Measurements from ENCODE around the gene SOCS3. TPM values are rescaled to one million over a fixed set of nuclear protein-coding genes. Genes with fewer than 3 reads are reported as not detected.

The SOCS3 gene
- total and polyA plus RNA-seq, 2 experiments from 2014 or later = 13.2 to 32.9 TPM

GRCh38 chr17:78322858-78323455 lies 36.9 kb downstream of the SOCS3 start:
- H3K36me3 Mint-ChIP-seq (ENCODE audit: low read depth) = no peaks in the 10 kb centered on the region
- H3K27me3 Mint-ChIP-seq (ENCODE audit: insufficient read depth, low read depth, poor library complexity) = peaks cover 21% of the 10 kb centered on the region
- Histone ChIP-seq H3K4me2 (no peak overlapping the region), H4K20me1 (replicated peaks; ENCODE audit: insufficient read depth) (no peaks in the 10 kb centered on the region), H3K27me3 (ENCODE audit: insufficient read depth) (no peaks in the 10 kb centered on the region), H3K36me3 (ENCODE audit: insufficient read depth) (no peaks in the 10 kb centered on the region), H3K9me2 (ENCODE audit: insufficient read depth) (no peaks in the 10 kb centered on the region), H2AFZ (no peak overlapping the region; the same call in 1 of the 2 replicates), H3K79me2 (replicated peaks; ENCODE audit: insufficient read depth) (no peaks in the 10 kb centered on the region), H3K4me1 (ENCODE audit: insufficient read depth) (peaks cover 15% of the 10 kb centered on the region), H3F3A (replicated peaks; ENCODE audit: low read depth) (peaks cover 15% of the 10 kb centered on the region), H3K27ac (ENCODE audit: low read depth) (no peak overlapping the region), H3K4me3 (no peak overlapping the region)
- H3K27ac Mint-ChIP-seq = peak overlapping the region; percentile 31; the same call in 1 of the 2 replicates
- ATAC-seq = no peak
- no peaks in the 10 kb centered on the region for H3K9me3 Mint-ChIP-seq
- DNase-seq (ENCODE audit: low spot score) = no peak
- peaks cover 36% of the 10 kb centered on the region for H3K4me1 Mint-ChIP-seq
- TF ChIP-seq CTCF (conservative IDR thresholded peaks at IDR 0.05; ENCODE audit: low read depth in 2 of 2) (no peak), POLR2AphosphoS5 (IDR thresholded peaks at IDR 0.05; ENCODE audit: low read depth) (no peak), REST (IDR thresholded peaks at IDR 0.05; ENCODE audit: unreplicated experiment) (no peak), ZNF462 (CRISPR knock-in tag; IDR thresholded peaks at IDR 0.05) (no peak), NANOG (IDR thresholded peaks at IDR 0.05; ENCODE audit: borderline replicate concordance) (no peak), ZNF114 (CRISPR knock-in tag; IDR thresholded peaks at IDR 0.05) (no peak), ETS1 (IDR thresholded peaks at IDR 0.05) (no peak), EZH2phosphoT487 (IDR thresholded peaks at IDR 0.05; ENCODE audit: unreplicated experiment) (no peak), EZH2 (IDR thresholded peaks at IDR 0.05; ENCODE audit: low read depth, unreplicated experiment) (no peak), JUNB (IDR thresholded peaks at IDR 0.05; ENCODE audit: unreplicated experiment) (no peak), CREB1 (CRISPR knock-in tag; IDR thresholded peaks at IDR 0.05; ENCODE audit: low read depth) (no peak), STAT1 (IDR thresholded peaks at IDR 0.05; ENCODE audit: unreplicated experiment) (no peak), ZNF331 (CRISPR knock-in tag; IDR thresholded peaks at IDR 0.05; ENCODE audit: low read depth) (no peak)
- no peak overlapping the region for H3K4me3 Mint-ChIP-seq
